GM23338 (cell line): ENCODE results near the gene KLHL4.

Experiments
- EZH2 ChIP-seq: fragments of 200-600 bp; sonication (generic); IDR thresholded peaks from one replicate; pipeline ENCODE4 v1.8.0; 2017; ENCODE audit warnings: antibody characterized with exemption, mild to moderate bottlenecking, low read depth; ENCODE audit not compliant: unreplicated experiment
- EZH2phosphoT487 ChIP-seq: fragments of 200-600 bp; sonication (generic); IDR thresholded peaks from one replicate; pipeline ENCODE4 v1.8.1; 2018; ENCODE audit warnings: antibody characterized with exemption; ENCODE audit not compliant: unreplicated experiment
- JUNB ChIP-seq: IDR thresholded peaks from one replicate; pipeline ENCODE4 v1.6.1; 2016; ENCODE audit warnings: antibody characterized with exemption; ENCODE audit not compliant: unreplicated experiment
- POLR2AphosphoS5 ChIP-seq: IDR thresholded peaks from 2 replicates; pipeline ENCODE4 v1.6.1; 2016; ENCODE audit warnings: antibody characterized with exemption, low read depth
- REST ChIP-seq: IDR thresholded peaks from one replicate; pipeline ENCODE4 v1.6.1; 2018; ENCODE audit warnings: antibody characterized with exemption; ENCODE audit not compliant: unreplicated experiment
- STAT1 ChIP-seq: IDR thresholded peaks from one replicate; pipeline ENCODE4 v1.6.1; 2016; ENCODE audit warnings: antibody characterized with exemption; ENCODE audit not compliant: unreplicated experiment
- ZNF331 ChIP-seq: fragments of 250-450 bp; sonication (Bioruptor Pico); IDR thresholded peaks from 2 replicates; pipeline ENCODE4 v1.5.0; 2020; ENCODE audit warnings: low read depth, mild to moderate bottlenecking, moderate library complexity
- TF ChIP-seq, protein P1 (sequence below), 2 experiments: fragments of 200-600 bp in 1 of 2; sonication (generic) in 1 of 2; conservative IDR thresholded peaks; 2 replicates each; pipeline versions ENCODE4 v1.5.1 to v1.6.1; 2016 to 2017; ENCODE audit warnings: antibody characterized with exemption in 2 of 2, low read depth in 2 of 2, mild to moderate bottlenecking in 2 of 2, moderate library complexity in 1 of 2
- TF ChIP-seq, protein P2 (sequence below): IDR thresholded peaks from 2 replicates; pipeline ENCODE4 v1.6.1; 2016; ENCODE audit warnings: antibody characterized with exemption

- TF ChIP-seq, protein P1, sequence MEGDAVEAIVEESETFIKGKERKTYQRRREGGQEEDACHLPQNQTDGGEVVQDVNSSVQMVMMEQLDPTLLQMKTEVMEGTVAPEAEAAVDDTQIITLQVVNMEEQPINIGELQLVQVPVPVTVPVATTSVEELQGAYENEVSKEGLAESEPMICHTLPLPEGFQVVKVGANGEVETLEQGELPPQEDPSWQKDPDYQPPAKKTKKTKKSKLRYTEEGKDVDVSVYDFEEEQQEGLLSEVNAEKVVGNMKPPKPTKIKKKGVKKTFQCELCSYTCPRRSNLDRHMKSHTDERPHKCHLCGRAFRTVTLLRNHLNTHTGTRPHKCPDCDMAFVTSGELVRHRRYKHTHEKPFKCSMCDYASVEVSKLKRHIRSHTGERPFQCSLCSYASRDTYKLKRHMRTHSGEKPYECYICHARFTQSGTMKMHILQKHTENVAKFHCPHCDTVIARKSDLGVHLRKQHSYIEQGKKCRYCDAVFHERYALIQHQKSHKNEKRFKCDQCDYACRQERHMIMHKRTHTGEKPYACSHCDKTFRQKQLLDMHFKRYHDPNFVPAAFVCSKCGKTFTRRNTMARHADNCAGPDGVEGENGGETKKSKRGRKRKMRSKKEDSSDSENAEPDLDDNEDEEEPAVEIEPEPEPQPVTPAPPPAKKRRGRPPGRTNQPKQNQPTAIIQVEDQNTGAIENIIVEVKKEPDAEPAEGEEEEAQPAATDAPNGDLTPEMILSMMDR (conservative IDR thresholded peaks at IDR 0.05; ENCODE audit: low read depth in 2 of 2) = no peak
- TF ChIP-seq EZH2phosphoT487 = no peak
- no peak for TF ChIP-seq REST
- TF ChIP-seq ZNF331 = no peak
- no peak for TF ChIP-seq EZH2
- TF ChIP-seq POLR2AphosphoS5 = no peak
- TF ChIP-seq JUNB = no peak
- TF ChIP-seq, protein P2, sequence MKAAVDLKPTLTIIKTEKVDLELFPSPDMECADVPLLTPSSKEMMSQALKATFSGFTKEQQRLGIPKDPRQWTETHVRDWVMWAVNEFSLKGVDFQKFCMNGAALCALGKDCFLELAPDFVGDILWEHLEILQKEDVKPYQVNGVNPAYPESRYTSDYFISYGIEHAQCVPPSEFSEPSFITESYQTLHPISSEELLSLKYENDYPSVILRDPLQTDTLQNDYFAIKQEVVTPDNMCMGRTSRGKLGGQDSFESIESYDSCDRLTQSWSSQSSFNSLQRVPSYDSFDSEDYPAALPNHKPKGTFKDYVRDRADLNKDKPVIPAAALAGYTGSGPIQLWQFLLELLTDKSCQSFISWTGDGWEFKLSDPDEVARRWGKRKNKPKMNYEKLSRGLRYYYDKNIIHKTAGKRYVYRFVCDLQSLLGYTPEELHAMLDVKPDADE = no peak
- no peak for TF ChIP-seq STAT1
Observed at GRCh38 chrX:87687703-87688102, 170.1 kb downstream of the KLHL4 start.
